Pancreas (tissue), 10 donors: Measurements from ENCODE around the gene BANK1. TPM values are rescaled to one million over a fixed set of nuclear protein-coding genes. Genes with fewer than 3 reads are reported as not detected.

Experiments
- ATAC-seq, 4 donors: fragments of 200-7000 bp; cut with Tn5 transposase; one replicate each; pipeline versions ENCODE4 v1.8.0 to v1.9.1; 2020; ENCODE audit warnings: mild to moderate bottlenecking in 4 of 4, moderate library complexity in 4 of 4
- DNase-seq, 6 donors: peaks; one replicate each; pipeline ENCODE4 v3.0.0-alpha.2; 2020
- FAIRE-seq: peaks from 2 replicates; lab custom pipeline; 2012; peaks lifted over from hg19 to GRCh38; lab: Jason Lieb, UNC
- H3K27ac ChIP-seq, 4 donors: fragments of 200-600 bp; sonication (generic); 1 replicate in 3 of 4; 2 replicates in 1 of 4; pipeline versions ENCODE4 v1.5.0 to v1.8.0; 2020
- H3K27me3 ChIP-seq, 4 donors: fragments of 200-600 bp; one replicate each; pipeline ENCODE4 v1.8.0; 2021
- H3K36me3 ChIP-seq, 3 donors: fragments of 200-600 bp; sonication (generic) in 1 of 3; one replicate each; pipeline versions ENCODE4 v1.5.0 to v1.8.0; 2020 to 2021
- H3K4me1 ChIP-seq, 3 donors: fragments of 200-600 bp; one replicate each; pipeline ENCODE4 v1.8.0; 2021
- H3K4me3 ChIP-seq, 4 donors: fragments of 200-600 bp; sonication (generic) in 2 of 4; one replicate each; pipeline versions ENCODE4 v1.5.0 to v1.8.0; 2020 to 2021
- H3K9me3 ChIP-seq, 4 donors: fragments of 200-600 bp; one replicate each; pipeline ENCODE4 v1.8.0; 2021
- WGBS, 2 donors: extraction: QIAGEN DNeasy Blood & Tissue Kit; methylation state at CpG; one replicate each; pipeline ENCODE4 v1.1.7; 2013; 5-methylcytosine and 5-hydroxymethylcytosine counted together
- intact Hi-C, 3 donors: fragments of 100-400 bp; cut with DNase I; formaldehyde crosslinking; loops; one replicate each; pipeline versions ENCODE4 v1.11.1 to v1.14.2; 2022
- polyA plus RNA-seq, 2 donors: library from polyadenylated mRNA; stranded (reverse); fragments of 200-250 nt; gene quantifications; one replicate each; pipeline ENCODE4 v1.2.3, GENCODE V29; 2013
- total RNA-seq, 6 donors: library from RNA; stranded (reverse); fragmentation: NEBNext Ultra II Directional in 4 of 6; extraction: Animal tissue kit (Norgen Biotek cat#: 25700) in 4 of 6; gene quantifications; one replicate each; pipeline versions ENCODE4 v1.2.1 to v1.2.4, GENCODE V29; 2021 to 2023
- TF ChIP-seq, protein P1 (sequence below), 4 donors: fragments of 200-600 bp; sonication (generic) in 3 of 4; IDR thresholded peaks; one replicate each; pipeline versions ENCODE4 v1.5.0 to v1.8.0; 2021; ENCODE audit warnings: antibody characterized with exemption in 4 of 4
- donor health status: healthy with polysubstance abuse.
- donor health status: DM: no; HTN: no; CAD: no; lungs with moderate emphysema.
- donor health status: DM: no; HTN: no; CAD: no.
- donor health status: control.
- donor health status: control.
- donor health status: Bipolar disorder and iron deficiency.
- donor health status: DM: yes; HTN: yes; CAD: no.
- donor health status: DM: no; HTN: no; CAD: no.
- donor health status: DM: no; HTN: no; CAD: no.
- donor health status: DM: yes; HTN: yes; CAD: no.

The BANK1 gene
- total and polyA plus RNA-seq, 8 donors = 0.13 to 2.0 (median 0.48) TPM

DNA sequence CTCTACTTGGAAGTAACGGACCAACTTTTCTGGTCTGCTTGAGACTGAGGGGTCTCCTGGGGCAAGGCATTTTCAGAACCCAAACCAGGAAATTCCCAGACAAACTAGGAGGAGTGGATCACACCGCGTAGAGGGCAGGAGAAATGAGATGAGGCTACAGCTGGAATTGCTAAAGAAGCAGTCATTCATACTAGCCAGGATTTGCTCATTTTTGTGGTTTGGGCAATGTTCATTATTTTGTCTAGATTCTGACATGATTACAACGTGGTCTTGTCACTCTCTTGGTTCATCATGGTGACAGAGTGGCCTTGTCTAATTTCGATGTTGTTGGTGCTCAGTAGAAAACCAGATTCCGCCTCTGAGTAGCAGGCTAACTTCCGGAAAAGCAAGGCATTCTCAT is 63.2 kb downstream of the BANK1 start:
- ATAC-seq = no peak
- no peaks in the 10 kb centered on the region for H3K4me1 ChIP-seq
- WGBS, 2 donors = 63 to 68% methylated on average over 7 of the region's 7 CpGs
- no peaks in the 10 kb centered on the region for H3K9me3 ChIP-seq
- no peak for FAIRE-seq
- no peaks in the 10 kb centered on the region for H3K36me3 ChIP-seq
- no peaks in the 10 kb centered on the region for H3K27me3 ChIP-seq
- no peak overlapping the region for H3K4me3 ChIP-seq
- no peak overlapping the region for H3K27ac ChIP-seq
- TF ChIP-seq, protein P1, sequence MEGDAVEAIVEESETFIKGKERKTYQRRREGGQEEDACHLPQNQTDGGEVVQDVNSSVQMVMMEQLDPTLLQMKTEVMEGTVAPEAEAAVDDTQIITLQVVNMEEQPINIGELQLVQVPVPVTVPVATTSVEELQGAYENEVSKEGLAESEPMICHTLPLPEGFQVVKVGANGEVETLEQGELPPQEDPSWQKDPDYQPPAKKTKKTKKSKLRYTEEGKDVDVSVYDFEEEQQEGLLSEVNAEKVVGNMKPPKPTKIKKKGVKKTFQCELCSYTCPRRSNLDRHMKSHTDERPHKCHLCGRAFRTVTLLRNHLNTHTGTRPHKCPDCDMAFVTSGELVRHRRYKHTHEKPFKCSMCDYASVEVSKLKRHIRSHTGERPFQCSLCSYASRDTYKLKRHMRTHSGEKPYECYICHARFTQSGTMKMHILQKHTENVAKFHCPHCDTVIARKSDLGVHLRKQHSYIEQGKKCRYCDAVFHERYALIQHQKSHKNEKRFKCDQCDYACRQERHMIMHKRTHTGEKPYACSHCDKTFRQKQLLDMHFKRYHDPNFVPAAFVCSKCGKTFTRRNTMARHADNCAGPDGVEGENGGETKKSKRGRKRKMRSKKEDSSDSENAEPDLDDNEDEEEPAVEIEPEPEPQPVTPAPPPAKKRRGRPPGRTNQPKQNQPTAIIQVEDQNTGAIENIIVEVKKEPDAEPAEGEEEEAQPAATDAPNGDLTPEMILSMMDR (IDR thresholded peaks at IDR 0.05) = no peak
- intact Hi-C loops = no loop called here
- no peak for DNase-seq

DNA sequence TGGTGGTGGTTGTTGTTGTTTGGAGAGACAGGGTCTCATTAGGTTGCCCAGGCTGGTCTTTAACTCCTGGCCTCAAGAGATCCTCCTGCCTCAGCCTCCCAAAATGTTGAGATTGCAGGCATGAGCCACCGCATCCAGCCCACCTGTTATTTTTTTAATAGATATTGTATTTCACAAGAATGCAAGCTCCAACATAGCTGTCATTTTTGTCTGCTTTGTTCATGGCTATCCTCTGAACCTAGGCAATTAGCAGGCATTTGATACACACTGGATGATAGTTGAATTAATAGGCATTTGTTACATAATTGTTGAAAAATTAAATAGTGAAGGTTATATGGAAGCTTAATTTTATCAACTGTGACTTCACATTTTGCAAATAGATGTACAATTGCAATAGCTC is 64.7 kb downstream of the BANK1 start:
- intact Hi-C loops = no loop called here
- no peak overlapping the region for H3K27ac ChIP-seq
- H3K4me1 ChIP-seq = no peaks in the 10 kb centered on the region
- WGBS, 2 donors = 80 to 92% methylated on average over 1 of the region's 1 CpG
- H3K36me3 ChIP-seq = no peaks in the 10 kb centered on the region
- H3K4me3 ChIP-seq = no peak overlapping the region
- H3K27me3 ChIP-seq = no peaks in the 10 kb centered on the region
- no peak for ATAC-seq
- no peak for FAIRE-seq
- TF ChIP-seq, protein P1 (IDR thresholded peaks at IDR 0.05) = no peak
- H3K9me3 ChIP-seq = no peaks in the 10 kb centered on the region
- no peak for DNase-seq

DNA sequence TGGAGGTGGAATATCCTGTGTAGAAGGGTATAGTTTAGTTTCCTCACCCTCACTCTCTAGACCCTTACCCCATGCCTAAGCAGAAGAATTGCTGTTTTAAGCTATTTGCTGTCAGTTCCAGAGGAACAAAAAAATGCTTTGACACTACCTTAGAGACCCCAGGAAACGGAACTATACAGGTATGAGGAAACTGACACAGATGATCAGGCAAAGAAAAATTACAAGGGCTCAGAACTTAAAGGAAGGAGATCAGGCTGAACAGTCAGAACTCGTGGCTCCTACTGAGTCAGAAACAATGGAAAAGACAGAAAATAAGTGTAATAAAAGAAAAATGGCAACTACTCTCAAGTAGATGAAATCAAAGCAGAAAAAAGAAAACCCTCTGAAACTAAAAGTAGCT is 65.6 kb downstream of the BANK1 start:
- H3K4me3 ChIP-seq = no peak overlapping the region
- H3K36me3 ChIP-seq = no peaks in the 10 kb centered on the region
- TF ChIP-seq, protein P1 (IDR thresholded peaks at IDR 0.05) = no peak
- ATAC-seq = no peak
- no peak for FAIRE-seq
- intact Hi-C loops = no loop called here
- no peaks in the 10 kb centered on the region for H3K27me3 ChIP-seq
- no peaks in the 10 kb centered on the region for H3K4me1 ChIP-seq
- DNase-seq = no peak
- 49 to 51% methylated on average over 2 of the region's 2 CpGs for WGBS, 2 donors
- H3K9me3 ChIP-seq = no peaks in the 10 kb centered on the region
- H3K27ac ChIP-seq = no peak overlapping the region

DNA sequence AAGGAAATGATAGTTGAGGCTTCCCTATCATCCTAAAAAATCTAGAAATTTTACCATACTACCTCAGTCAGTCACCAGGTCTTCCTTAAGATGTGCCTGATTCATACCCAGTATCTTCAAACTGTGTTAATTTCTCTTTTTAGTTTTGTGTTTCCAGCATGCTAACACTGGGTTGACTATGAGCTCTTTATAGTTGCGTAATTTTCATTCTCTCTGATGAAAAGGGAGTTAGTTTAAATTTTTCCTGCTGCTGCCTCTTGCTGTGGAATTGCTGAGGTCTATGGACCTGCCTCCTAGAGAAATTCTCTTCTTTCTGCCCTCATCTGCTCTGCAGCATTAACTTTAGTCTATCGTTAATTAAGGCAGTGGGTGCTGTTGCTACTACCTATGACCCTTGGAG is 66.6 kb downstream of the BANK1 start:
- no peak overlapping the region for H3K27ac ChIP-seq
- no peak overlapping the region for H3K4me3 ChIP-seq
- no peaks in the 10 kb centered on the region for H3K36me3 ChIP-seq
- FAIRE-seq (no peak), ATAC-seq (no peak), DNase-seq (no peak)
- H3K9me3 ChIP-seq = no peaks in the 10 kb centered on the region
- H3K27me3 ChIP-seq = no peaks in the 10 kb centered on the region
- TF ChIP-seq, protein P1 (IDR thresholded peaks at IDR 0.05) = no peak
- H3K4me1 ChIP-seq = no peaks in the 10 kb centered on the region
- intact Hi-C loops = no loop called here
- 79 to 80% methylated on average over 2 of the region's 2 CpGs for WGBS, 2 donors

DNA sequence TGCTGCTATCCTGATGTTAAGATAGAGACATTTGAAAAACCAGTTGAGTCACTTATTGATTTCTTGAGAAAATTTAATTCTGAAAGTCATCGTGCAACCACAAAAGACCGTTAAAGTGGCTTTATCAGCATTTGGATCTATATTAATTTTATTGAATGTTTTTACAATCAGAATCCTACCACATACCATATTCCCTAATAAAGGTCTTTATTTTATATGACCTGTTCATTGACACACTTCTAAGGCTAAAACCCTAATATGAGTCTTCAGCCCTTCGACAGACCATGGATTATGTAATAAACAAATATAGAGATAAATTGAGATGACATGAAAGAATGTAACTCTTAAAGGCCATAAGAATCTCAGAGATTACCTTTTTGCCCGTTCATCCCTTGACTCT is 68.1 kb downstream of the BANK1 start:
- no peak overlapping the region for H3K27ac ChIP-seq
- no peaks in the 10 kb centered on the region for H3K4me1 ChIP-seq
- 21% methylated on average over 4 of the region's 4 CpGs for WGBS, 2 donors
- TF ChIP-seq, protein P1 (IDR thresholded peaks at IDR 0.05) = no peak
- intact Hi-C loops = no loop called here
- no peaks in the 10 kb centered on the region for H3K36me3 ChIP-seq
- FAIRE-seq (no peak), DNase-seq (no peak), ATAC-seq (no peak)
- no peaks in the 10 kb centered on the region for H3K27me3 ChIP-seq
- no peak overlapping the region for H3K4me3 ChIP-seq
- no peaks in the 10 kb centered on the region for H3K9me3 ChIP-seq
